ENCODE measurements around the gene CNTNAP2. TPM values are rescaled to one million over a fixed set of nuclear protein-coding genes. Genes with fewer than 3 reads are reported as not detected.

Gene CNTNAP2
- total and polyA plus RNA-seq, 2 donors (not counting 1 experiment from before 2014, with no cell fraction given) = not detected

GRCh38 chr7:146359176-146359575 lies 242.6 kb downstream of the CNTNAP2 start:
- Histone ChIP-seq H3K79me2 (ENCODE audit: control insufficient read depth, insufficient read depth, low read length) (no peaks in the 10 kb centered on the region), H3K4me3 (replicated peaks in 1 of 4; ENCODE audit: control extremely low read depth in 1 of 4, insufficient read depth in 1 of 4, low read depth in 3 of 4, low read length in 4 of 4) (no peak overlapping the region), H4K20me1 (ENCODE audit: control insufficient read depth, extremely low read depth, insufficient read depth, low read length) (no peaks in the 10 kb centered on the region), H2AFZ (ENCODE audit: low read length) (no peak overlapping the region), H3K27ac (ENCODE audit: insufficient read depth, low read length) (no peak overlapping the region), H3K27me3 (ENCODE audit: control insufficient read depth, insufficient read depth, low read length) (no peaks in the 10 kb centered on the region), H3K4me2 (ENCODE audit: extremely low read depth, insufficient read depth, low read length) (no peak overlapping the region), H3K9ac (ENCODE audit: insufficient read depth, low read length) (no peak overlapping the region), H3K36me3 (ENCODE audit: control insufficient read depth, insufficient read depth, low read length) (no peaks in the 10 kb centered on the region), H3K9me3 (ENCODE audit: control insufficient read depth, insufficient read depth, low read depth, low read length) (no peaks in the 10 kb centered on the region), H3K4me1 (ENCODE audit: control insufficient read depth, extremely low read depth, insufficient read depth, low read length) (no peaks in the 10 kb centered on the region)
- DNase-seq (ENCODE audit: low read depth in 2 of 2) = peak in 1 of 2 donors; percentile 11
- TF ChIP-seq EZH2 (IDR thresholded peaks at IDR 0.05; ENCODE audit: low read length, missing control alignments) = no peak
- TF ChIP-seq CTCF (conservative IDR thresholded peaks at IDR 0.05 in 1 of 2, IDR thresholded peaks at IDR 0.05 in 1 of 2; ENCODE audit: low read depth in 1 of 2, low read length in 2 of 2) = no peak

DNA sequence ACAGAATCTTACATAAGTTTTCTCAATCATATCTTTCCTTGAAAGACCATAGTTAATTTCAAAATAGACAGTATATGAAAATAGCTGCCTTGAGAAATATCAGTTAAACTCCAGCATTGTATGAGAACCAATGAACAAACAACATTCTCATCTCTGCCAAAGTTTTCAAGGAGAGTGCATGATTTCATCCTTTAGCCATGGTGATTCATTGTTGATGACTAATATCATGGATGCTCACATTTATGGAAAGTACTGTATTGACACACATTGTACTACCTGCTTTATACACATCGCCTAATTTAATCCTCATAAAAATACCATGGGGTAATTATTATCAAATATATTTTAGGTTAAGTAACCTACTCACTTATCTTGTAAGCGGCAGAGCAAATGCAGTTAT lies 250.3 kb downstream of the CNTNAP2 start:
- Histone ChIP-seq H3K79me2 (ENCODE audit: control insufficient read depth, insufficient read depth, low read length) (no peaks in the 10 kb centered on the region), H3K4me1 (ENCODE audit: control insufficient read depth, extremely low read depth, insufficient read depth, low read length) (no peaks in the 10 kb centered on the region), H3K27ac (ENCODE audit: insufficient read depth, low read length) (no peak overlapping the region), H3K9ac (ENCODE audit: insufficient read depth, low read length) (no peak overlapping the region), H2AFZ (ENCODE audit: low read length) (no peak overlapping the region), H3K9me3 (ENCODE audit: control insufficient read depth, insufficient read depth, low read depth, low read length) (no peaks in the 10 kb centered on the region), H4K20me1 (ENCODE audit: control insufficient read depth, extremely low read depth, insufficient read depth, low read length) (no peaks in the 10 kb centered on the region), H3K36me3 (ENCODE audit: control insufficient read depth, insufficient read depth, low read length) (no peaks in the 10 kb centered on the region), H3K4me3 (replicated peaks in 1 of 4; ENCODE audit: control extremely low read depth in 1 of 4, insufficient read depth in 1 of 4, low read depth in 3 of 4, low read length in 4 of 4) (no peak overlapping the region), H3K4me2 (ENCODE audit: extremely low read depth, insufficient read depth, low read length) (no peak overlapping the region), H3K27me3 (ENCODE audit: control insufficient read depth, insufficient read depth, low read length) (no peaks in the 10 kb centered on the region)
- TF ChIP-seq CTCF (conservative IDR thresholded peaks at IDR 0.05 in 1 of 2, IDR thresholded peaks at IDR 0.05 in 1 of 2; ENCODE audit: low read depth in 1 of 2, low read length in 2 of 2) (no peak), EZH2 (IDR thresholded peaks at IDR 0.05; ENCODE audit: low read length, missing control alignments) (no peak)
- DNase-seq (ENCODE audit: low read depth in 2 of 2) = peak; percentile 34 to 56

DNA sequence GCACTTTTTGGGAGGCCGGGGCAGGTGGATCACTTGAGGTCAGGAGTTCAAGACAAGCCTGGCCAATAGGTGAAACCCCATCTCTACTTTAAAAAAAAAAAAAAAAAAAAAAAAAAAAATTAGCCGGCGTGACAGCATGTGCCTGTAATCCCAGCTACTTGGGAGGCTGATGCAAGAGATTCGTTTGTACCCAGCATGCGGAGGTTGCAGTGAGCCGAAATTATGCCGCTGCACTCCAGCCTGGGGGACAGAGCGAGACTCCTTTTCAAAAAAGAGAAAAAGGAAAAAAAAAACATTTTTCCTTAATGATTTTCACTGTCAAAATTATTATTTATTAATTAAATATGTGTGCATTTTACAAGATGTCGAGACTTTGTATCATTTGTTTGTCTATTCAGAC lies 253.6 kb downstream of the CNTNAP2 start:
- Histone ChIP-seq H3K4me3 (replicated peaks in 1 of 4; ENCODE audit: control extremely low read depth in 1 of 4, insufficient read depth in 1 of 4, low read depth in 3 of 4, low read length in 4 of 4) (no peak overlapping the region), H3K4me2 (ENCODE audit: extremely low read depth, insufficient read depth, low read length) (no peak overlapping the region), H3K27me3 (ENCODE audit: control insufficient read depth, insufficient read depth, low read length) (no peaks in the 10 kb centered on the region), H3K36me3 (ENCODE audit: control insufficient read depth, insufficient read depth, low read length) (no peaks in the 10 kb centered on the region), H3K9me3 (ENCODE audit: control insufficient read depth, insufficient read depth, low read depth, low read length) (no peaks in the 10 kb centered on the region), H3K27ac (ENCODE audit: insufficient read depth, low read length) (no peak overlapping the region), H3K4me1 (ENCODE audit: control insufficient read depth, extremely low read depth, insufficient read depth, low read length) (no peaks in the 10 kb centered on the region), H3K79me2 (ENCODE audit: control insufficient read depth, insufficient read depth, low read length) (no peaks in the 10 kb centered on the region), H2AFZ (ENCODE audit: low read length) (no peak overlapping the region), H3K9ac (ENCODE audit: insufficient read depth, low read length) (no peak overlapping the region), H4K20me1 (ENCODE audit: control insufficient read depth, extremely low read depth, insufficient read depth, low read length) (no peaks in the 10 kb centered on the region)
- no peak for DNase-seq (ENCODE audit: low read depth in 2 of 2)
- TF ChIP-seq CTCF (conservative IDR thresholded peaks at IDR 0.05 in 1 of 2, IDR thresholded peaks at IDR 0.05 in 1 of 2; ENCODE audit: low read depth in 1 of 2, low read length in 2 of 2) (no peak), EZH2 (IDR thresholded peaks at IDR 0.05; ENCODE audit: low read length, missing control alignments) (no peak)

Data from fibroblast of lung (primary cell).